ENCODE data around the gene HM13. TPM values are rescaled to one million over a fixed set of nuclear protein-coding genes. Genes with fewer than 3 reads are reported as not detected.
"Not testable (repeated sequence)": the region's sequence is repeated elsewhere in the genome, so short reads cannot be mapped to it uniquely, and the experiment has no call there.

Gene HM13
- polyA plus RNA-seq, 4 donors: 136 to 161 (median 136) TPM

- no peak for DNase-seq (ENCODE audit: low read depth in 4 of 4, low spot score in 2 of 4)
Observed at GRCh38 chr20:31500527-31500926, 13.7 kb upstream of the HM13 start.

DNA sequence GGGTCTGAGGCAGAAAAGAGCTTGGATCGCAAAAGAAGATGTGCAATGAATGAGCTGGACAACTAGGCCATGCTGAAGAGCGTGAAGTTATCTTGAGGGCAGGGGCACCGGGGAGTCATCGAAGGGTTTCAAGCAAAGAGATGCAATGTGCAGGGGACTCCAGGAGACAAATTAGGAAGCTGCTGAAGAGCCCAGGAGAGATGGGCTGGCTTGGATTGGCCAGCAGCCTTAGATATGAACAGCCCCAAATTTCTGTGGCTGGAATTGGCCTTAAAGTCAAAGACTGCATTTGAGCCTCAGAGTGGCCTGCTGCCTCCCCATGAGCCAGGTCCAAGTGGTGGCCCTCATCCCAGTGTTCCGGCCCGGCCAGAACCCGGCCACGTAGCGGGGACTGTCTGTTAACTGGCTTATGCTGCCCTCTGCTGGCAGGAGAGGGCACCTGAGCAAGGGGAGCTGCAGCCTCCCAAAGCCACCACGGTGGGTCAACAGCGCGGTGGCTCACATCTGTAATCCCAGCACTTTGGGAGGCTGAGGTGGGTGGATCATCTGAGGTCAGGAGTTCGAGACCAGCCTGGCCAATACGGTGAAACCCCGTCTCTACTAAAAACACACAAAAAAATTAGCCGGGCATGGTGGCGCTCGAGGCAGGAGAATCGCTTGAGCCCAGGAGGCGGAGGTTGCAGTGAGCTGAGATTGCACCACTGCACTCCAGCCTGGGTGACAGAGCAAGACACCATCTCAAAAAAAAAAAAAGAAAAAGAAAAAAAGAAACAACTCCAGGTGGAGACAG lies 11.2 kb upstream of the HM13 start:
- peak in 1 of 4 donors; percentile 67 for DNase-seq (ENCODE audit: low read depth in 4 of 4, low spot score in 2 of 4)

DNA sequence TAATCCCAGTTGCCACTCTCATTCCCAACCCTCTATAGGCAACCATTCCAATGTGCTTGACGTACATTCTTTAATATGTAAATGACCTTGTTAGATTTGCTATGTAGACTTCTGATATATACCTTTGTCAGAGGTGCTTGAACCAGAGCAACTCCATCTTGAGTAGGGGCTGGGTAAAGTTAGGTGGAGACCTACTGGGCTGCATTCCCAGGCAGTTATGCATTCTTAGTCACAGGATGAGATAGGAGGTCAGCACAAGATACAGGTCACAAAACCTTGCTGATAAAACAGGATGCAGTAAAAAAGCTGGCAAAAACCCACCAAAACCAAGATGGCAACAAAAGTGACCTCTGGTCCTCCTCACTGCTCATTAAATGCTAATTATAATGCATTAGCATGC lies 8.3 kb upstream of the HM13 start:
- no peak for DNase-seq (ENCODE audit: low read depth in 4 of 4, low spot score in 2 of 4)

DNA sequence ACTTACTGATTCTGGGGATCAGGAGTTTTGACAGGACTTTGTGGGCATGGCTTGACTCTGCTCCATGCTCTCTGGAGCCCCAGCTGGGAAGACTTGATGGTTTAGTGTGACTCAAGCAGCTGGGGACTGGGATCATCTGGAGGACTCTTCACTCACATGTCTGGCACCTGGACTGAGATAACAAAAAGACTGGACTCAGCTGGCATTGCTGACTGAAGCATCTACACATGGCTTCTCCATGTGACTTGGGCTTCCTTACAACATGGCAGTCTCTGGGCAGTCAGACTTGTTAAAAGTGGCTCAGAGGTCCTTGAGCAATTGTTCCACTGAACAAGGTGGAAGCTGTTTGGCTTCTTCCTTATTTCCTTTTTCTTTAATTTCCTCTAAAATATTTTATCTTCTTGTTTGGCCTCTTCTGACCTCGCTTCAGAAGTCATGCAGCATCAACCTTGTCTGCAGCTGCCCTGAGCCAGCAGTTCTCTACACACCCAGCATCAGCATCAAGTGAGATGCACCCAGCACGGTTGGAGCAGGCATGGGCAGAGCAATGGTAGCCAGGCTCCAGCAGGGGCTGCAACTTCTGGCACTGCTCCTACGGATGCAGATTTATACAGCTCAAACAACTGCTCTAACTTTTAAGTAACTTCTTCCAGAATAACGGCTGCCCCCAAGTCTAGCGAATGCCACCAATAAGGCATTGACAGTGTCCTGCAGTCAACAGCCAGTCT lies 5.6 kb upstream of the HM13 start:
- DNase-seq (ENCODE audit: low read depth in 4 of 4, low spot score in 2 of 4): no peak

GRCh38 chr20:31515072-31515774 lies 981 bp downstream of the HM13 start:
- no peak for DNase-seq (ENCODE audit: low read depth in 4 of 4, low spot score in 2 of 4)

DNA sequence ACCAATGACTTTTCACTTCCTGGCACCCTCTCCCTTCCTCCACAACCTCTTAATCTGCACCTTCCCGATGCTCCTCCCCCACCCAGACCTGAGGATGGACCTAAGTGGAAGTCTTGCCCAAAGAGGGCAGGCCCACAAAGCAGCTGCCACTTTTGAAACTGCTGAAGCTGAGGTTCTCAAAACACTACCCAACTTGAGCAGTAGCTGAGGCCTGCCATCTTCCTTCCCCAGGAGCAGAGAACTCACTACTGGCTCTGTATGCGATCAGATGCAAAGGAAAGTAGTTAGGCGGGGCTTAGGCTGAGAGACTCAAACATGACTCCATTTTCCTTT lies 1.5 kb downstream of the HM13 start:
- no peak for DNase-seq (ENCODE audit: low read depth in 4 of 4, low spot score in 2 of 4)

DNA sequence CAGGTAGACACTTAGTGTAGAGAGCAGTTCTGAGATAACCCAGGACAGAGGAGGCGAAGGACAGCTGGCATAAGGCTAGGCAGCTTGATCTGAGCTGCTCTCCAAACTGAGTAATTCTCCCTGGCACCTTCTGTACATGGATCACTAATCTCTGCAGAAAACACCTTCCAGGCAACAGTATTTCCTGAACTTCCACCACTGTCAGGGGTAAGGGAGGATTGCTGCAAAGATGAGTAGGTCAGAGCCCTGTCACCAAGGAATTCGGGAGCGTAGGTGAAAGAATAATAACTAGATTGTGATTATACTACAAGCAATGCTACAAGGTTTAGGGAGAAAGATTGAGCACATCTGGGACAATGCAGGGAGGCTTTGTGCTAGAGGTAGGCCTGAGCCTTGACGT lies 1.9 kb downstream of the HM13 start:
- no peak for DNase-seq (ENCODE audit: low read depth in 4 of 4, low spot score in 2 of 4)

DNA sequence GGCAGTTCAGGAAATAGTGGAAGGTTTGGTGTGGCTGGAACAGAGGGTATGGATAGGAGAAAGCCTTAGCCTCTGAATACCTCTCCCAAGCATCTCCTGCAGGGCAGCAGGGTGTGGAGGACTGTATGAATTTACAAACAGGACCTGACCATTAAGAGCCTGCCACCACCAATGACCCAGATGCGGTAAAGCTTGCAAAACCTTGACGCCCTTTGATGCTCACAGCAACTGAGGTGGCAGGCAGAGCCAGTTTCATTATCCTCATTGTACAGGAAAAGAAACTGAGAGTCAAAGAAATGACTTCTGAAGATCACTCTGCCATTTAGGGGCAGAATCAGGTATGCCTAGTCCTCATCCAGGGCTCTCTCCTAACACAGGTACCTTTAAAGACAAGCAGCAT lies 2.4 kb downstream of the HM13 start:
- no peak for DNase-seq (ENCODE audit: low read depth in 4 of 4, low spot score in 2 of 4)

GRCh38 chr20:31517373-31517772 lies 3.1 kb downstream of the HM13 start:
- DNase-seq (ENCODE audit: low read depth in 4 of 4, low spot score in 2 of 4): no peak

DNA sequence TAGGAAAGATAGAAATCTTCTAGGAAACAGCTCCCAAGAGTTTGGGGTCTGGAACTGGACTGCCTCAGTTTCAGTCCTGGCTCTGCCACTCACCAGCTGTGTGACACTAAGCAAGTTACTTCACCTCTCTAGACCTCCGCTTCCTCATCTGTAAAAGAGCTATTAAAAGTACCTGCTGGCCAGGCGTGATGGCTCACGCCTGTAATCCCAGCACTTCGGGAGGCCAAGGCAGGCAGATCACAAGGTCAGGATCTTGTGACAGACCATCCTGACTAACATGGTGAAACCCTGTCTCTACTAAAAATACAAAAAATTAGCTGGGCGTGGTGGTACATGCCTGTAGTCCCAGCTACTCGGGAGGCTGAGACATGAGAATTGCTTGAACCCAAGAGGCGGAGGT lies 7.0 kb downstream of the HM13 start:
- not testable (repeated sequence) for DNase-seq (ENCODE audit: low read depth in 4 of 4, low spot score in 2 of 4)

GRCh38 chr20:31522731-31523130 lies 8.5 kb downstream of the HM13 start:
- DNase-seq (ENCODE audit: low read depth in 4 of 4, low spot score in 2 of 4): no peak

DNA sequence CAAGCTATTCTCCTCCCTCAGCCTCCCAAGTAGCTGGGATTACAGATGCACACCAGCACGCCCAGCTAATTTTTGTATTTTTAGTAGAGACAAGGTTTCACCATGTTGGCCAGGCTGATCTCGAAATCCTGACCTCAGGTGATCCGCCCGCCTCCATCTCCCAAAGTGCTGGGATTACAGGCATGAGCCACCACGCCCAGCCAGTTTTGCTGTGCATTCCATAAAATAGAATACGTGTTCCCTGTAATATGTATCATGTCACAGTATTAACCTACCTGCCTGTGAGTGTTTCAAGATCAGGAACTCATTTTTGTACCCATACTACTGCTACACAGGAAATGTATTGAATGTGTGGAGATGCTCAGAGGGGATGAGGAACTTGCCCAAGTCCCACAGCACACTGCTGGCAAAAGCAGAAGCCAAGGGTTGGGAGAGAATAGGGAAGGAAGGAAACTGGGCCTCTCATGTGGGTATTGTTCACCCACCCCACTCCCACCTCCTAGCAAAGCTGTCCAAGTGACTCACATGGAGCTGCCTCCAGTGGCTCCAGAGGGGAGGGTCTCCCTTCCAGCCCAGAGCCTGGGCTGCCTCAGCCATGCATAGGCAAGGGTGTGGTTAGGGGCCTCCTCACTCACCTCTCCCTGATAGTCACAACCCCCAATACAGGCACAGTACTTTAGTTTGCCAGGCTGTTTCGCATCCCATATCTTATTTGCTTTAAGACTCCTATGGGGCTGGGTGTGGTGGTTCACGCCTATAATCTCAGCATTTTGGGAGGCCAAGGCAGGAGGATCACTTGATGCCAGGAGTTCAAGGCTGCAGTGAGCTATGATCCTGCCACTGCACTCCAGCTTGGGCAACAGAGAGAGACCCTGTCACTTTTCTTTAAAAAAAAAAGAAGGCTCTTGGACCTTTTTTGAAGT lies 9.4 kb downstream of the HM13 start:
- no peak for DNase-seq (ENCODE audit: low read depth in 4 of 4, low spot score in 2 of 4)

DNA sequence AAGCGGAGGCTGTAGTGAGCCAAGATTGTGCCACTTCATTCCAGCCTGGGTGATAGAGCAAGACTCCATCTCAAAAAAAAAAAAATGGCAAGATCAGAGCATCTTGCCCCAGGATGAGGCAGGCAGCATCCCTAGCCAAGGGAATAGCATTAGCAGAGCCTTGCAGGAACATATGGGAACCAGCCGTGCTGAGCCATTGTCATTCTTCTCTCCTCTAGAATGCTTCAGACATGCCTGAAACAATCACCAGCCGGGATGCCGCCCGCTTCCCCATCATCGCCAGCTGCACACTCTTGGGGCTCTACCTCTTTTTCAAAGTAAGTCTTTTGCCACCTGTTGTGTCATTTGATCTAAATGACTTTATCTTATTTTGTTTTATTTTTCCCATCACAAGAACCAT lies 13.0 kb downstream of the HM13 start:
- no peak for DNase-seq (ENCODE audit: low read depth in 4 of 4, low spot score in 2 of 4)

DNA sequence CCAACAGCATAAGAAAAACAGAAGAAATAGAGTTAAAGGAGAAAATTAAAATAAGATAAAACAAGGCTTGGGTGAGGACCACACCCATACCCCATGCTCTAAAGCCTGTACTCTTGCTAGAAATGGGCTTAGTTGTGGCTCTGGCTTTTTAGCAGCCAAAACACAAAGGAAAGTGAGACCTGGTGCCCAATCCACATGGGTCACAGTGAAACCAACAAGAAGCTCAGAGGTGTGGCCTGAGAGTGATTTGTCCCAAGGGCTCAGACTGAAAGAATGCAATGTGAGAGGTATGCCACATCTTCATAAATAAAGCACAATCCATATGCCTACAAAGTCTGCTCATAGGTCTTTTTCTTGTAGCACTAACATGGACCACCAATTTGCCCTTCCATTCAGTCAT lies 21.1 kb downstream of the HM13 start:
- DNase-seq (ENCODE audit: low read depth in 4 of 4, low spot score in 2 of 4): no peak

DNA sequence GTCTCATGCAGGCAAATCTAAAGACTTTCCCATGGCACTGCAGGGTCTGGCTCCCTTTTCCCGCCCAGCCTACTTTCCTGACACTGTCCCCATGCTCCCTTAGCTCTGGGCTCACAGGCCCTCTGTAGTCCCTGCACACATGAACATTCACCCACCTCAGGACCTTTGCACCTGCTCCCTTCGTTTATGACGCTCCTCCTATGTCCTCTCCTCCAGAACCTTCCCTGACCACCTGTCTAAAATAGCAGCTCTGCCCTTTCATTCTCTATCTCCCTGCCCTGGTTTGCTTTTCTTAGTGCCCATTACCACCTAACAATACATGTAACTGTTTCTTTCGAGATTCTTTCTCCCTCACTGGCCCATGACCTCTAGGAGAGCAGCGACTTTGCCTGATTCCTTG lies 22.3 kb downstream of the HM13 start:
- DNase-seq (ENCODE audit: low read depth in 4 of 4, low spot score in 2 of 4): no peak

DNA sequence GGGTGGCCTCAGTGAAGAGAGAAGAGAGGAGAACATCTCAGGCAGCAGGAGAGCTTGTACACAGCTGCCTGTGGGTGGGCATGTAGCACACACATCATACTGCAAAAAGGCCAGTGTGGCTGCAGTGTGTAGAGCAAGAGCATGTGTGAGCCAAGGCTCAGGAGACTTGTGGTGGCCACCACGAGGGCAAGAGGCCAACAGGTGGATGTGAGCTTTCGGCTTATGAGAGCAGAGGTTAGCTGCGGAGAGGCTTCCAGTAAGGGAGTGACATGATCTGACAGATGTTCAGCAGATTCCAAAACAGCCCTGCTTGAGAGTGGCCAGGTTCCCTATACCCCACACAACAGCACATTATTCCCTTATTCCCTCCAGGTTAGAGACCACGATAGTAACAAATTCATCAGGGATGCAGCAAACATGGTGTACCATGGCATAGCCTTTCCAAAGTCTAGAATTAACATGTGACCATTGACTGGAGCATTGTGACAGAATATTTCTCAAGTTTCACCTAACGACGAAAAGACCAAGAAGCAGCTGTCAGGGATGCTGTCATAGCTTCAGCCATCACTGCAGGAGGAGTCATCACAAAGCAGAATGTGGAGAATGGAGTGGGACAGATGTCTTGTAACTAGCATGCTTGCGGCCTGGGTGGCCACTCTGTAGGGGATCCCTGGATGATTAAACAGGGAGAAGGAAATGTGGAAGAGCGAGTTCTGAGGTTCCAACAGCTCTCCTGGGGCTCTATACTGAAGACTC lies 23.1 kb downstream of the HM13 start:
- DNase-seq (ENCODE audit: low read depth in 4 of 4, low spot score in 2 of 4): no peak

DNA sequence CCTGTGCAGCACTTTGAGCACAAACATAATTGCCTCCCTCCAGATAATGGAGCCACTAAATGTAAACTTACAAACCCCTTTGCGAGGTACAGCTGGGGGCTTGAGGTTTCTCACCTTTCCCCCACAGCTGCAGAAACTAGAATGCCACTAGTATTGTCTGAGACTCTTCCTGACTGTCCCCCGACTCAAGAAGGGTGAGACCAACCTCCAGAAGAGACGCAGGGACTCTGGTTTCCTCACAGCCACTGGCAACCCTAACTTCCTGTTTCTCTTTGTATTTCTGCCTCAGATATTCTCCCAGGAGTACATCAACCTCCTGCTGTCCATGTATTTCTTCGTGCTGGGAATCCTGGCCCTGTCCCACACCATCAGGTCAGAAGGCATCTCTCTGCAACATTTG lies 23.6 kb downstream of the HM13 start:
- no peak for DNase-seq (ENCODE audit: low read depth in 4 of 4, low spot score in 2 of 4)

GRCh38 chr20:31538326-31538725 lies 24.1 kb downstream of the HM13 start:
- no peak for DNase-seq (ENCODE audit: low read depth in 4 of 4, low spot score in 2 of 4)

DNA sequence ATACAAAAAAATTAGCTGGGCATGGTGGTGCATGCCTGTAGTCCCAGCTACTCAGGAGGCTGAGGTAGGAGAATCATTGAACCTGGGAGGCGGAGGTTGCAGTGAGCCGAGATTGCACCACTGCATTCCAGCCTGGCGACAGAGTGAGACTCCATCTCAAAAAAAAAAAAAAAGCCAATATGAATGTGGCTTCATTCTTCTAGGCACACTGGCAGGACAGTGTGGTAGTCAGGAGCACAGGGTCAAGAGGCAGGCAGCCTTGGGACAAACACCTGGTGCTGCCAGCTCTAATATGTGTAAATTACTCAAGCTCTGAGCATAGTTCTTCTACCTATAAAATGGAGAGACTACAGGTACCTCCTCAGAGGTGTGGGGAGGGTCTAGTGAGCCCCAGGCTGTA lies 25.4 kb downstream of the HM13 start:
- DNase-seq (ENCODE audit: low read depth in 4 of 4, low spot score in 2 of 4): not testable (repeated sequence)

- no peak for DNase-seq (ENCODE audit: low read depth in 4 of 4, low spot score in 2 of 4)
Observed at GRCh38 chr20:31540406-31540805, 26.2 kb downstream of the HM13 start.

Measured in left renal cortex interstitium (tissue), 4 donors.